ENCODE results near the gene TRIM42. TPM values are rescaled to one million over a fixed set of nuclear protein-coding genes. Genes with fewer than 3 reads are reported as not detected.

The TRIM42 gene
- total RNA-seq, 1 experiment from 2014 or later: not detected

GRCh38 chr3:140724856-140725812 lies 47.3 kb downstream of the TRIM42 start:
- Histone ChIP-seq H4K20me1 (ENCODE audit: insufficient read depth) (no peaks in the 10 kb centered on the region), H3K4me3 (replicated peaks in 1 of 2; ENCODE audit: low read depth in 1 of 2, low read length in 2 of 2) (no peak overlapping the region), H2AFZ (ENCODE audit: low read depth, low read length, poor library complexity, severe bottlenecking) (no peak overlapping the region), H3K79me2 (ENCODE audit: insufficient read depth, low read length) (no peaks in the 10 kb centered on the region), H3K27ac (ENCODE audit: low read depth, low read length) (no peak overlapping the region), H3K9me2 (ENCODE audit: insufficient read depth) (no peaks in the 10 kb centered on the region), H3K9me3 (ENCODE audit: control insufficient read depth in 1 of 2, insufficient read depth in 1 of 2, low read depth in 1 of 2, low read length in 2 of 2) (no peaks in the 10 kb centered on the region), H3K4me2 (ENCODE audit: low read length) (no peak overlapping the region), H3K27me3 (ENCODE audit: insufficient read depth, low read length) (peaks cover 28% of the 10 kb centered on the region; the same call in 1 of the 2 replicates), H3K9ac (ENCODE audit: low read length) (no peak overlapping the region), H3K36me3 (ENCODE audit: control insufficient read depth in 1 of 2, insufficient read depth in 2 of 2, low read length in 2 of 2) (no peaks in the 10 kb centered on the region), H3K4me1 (ENCODE audit: control insufficient read depth in 1 of 2, insufficient read depth in 2 of 2, low read length in 2 of 2) (no peaks in the 10 kb centered on the region)
- DNase-seq (ENCODE audit: low read depth, low spot score) (no peak), ATAC-seq (no peak)
- BruUV-seq (replicated peaks): no TSS peak
- CTCF ChIA-PET: no interaction called here
- POLR2A ChIA-PET: interaction anchor here (0.8 kb wide), 1 partner anchor 10 kb away, joined by 3 read pairs; no protein-coding TSS in a partner anchor
- TF ChIP-seq SP1 (IDR thresholded peaks at IDR 0.05; ENCODE audit: low read depth): no peak
- intact Hi-C loops (cut with micrococcal nuclease): no loop called here
- RAD21 ChIA-PET (ENCODE audit: low non-redundant PET in 1 of 2, low total read pairs in 2 of 2, uncharacterized antibody in 2 of 2, unreplicated experiment in 2 of 2): no interaction called here

- no TSS peak for BruUV-seq (replicated peaks)
- Histone ChIP-seq H3K9me3 (ENCODE audit: control insufficient read depth in 1 of 2, insufficient read depth in 1 of 2, low read depth in 1 of 2, low read length in 2 of 2) (no peaks in the 10 kb centered on the region), H3K27ac (ENCODE audit: low read depth, low read length) (no peak overlapping the region), H3K9me2 (ENCODE audit: insufficient read depth) (no peaks in the 10 kb centered on the region), H3K4me2 (ENCODE audit: low read length) (no peak overlapping the region), H3K9ac (ENCODE audit: low read length) (no peak overlapping the region), H2AFZ (ENCODE audit: low read depth, low read length, poor library complexity, severe bottlenecking) (no peak overlapping the region), H3K4me3 (replicated peaks in 1 of 2; ENCODE audit: low read depth in 1 of 2, low read length in 2 of 2) (no peak overlapping the region), H3K36me3 (ENCODE audit: control insufficient read depth in 1 of 2, insufficient read depth in 2 of 2, low read length in 2 of 2) (no peaks in the 10 kb centered on the region), H3K79me2 (ENCODE audit: insufficient read depth, low read length) (no peaks in the 10 kb centered on the region), H4K20me1 (ENCODE audit: insufficient read depth) (no peaks in the 10 kb centered on the region), H3K27me3 (ENCODE audit: insufficient read depth, low read length) (peaks cover 31% of the 10 kb centered on the region; the same call in 1 of the 2 replicates), H3K4me1 (ENCODE audit: control insufficient read depth in 1 of 2, insufficient read depth in 2 of 2, low read length in 2 of 2) (no peaks in the 10 kb centered on the region)
- CTCF ChIA-PET: no interaction called here
- DNase-seq (ENCODE audit: low read depth, low spot score) (no peak), ATAC-seq (no peak)
- intact Hi-C loops (cut with micrococcal nuclease): no loop called here
- RAD21 ChIA-PET (ENCODE audit: low non-redundant PET in 1 of 2, low total read pairs in 2 of 2, uncharacterized antibody in 2 of 2, unreplicated experiment in 2 of 2): no interaction called here
- POLR2A ChIA-PET: interaction anchor here (0.8 kb wide), 1 partner anchor 9 kb away, joined by 3 read pairs; no protein-coding TSS in a partner anchor
- no peak for TF ChIP-seq MAX (IDR thresholded peaks at IDR 0.05)
- no peak for TF ChIP-seq ZNF274 (IDR thresholded peaks at IDR 0.05; ENCODE audit: low read depth, low read length)
- TF ChIP-seq ELF1 (IDR thresholded peaks at IDR 0.05; ENCODE audit: borderline replicate concordance, low read depth): no peak
- no peak for TF ChIP-seq EZH2 (IDR thresholded peaks at IDR 0.05)
- no peak for TF ChIP-seq EZH2phosphoT487 (IDR thresholded peaks at IDR 0.05; ENCODE audit: borderline replicate concordance)
- TF ChIP-seq FOSL1 (IDR thresholded peaks at IDR 0.05; ENCODE audit: low read depth): no peak
- no peak for TF ChIP-seq RAD21 (IDR thresholded peaks at IDR 0.05; ENCODE audit: low read depth)
- TF ChIP-seq SP1 (IDR thresholded peaks at IDR 0.05; ENCODE audit: low read depth): no peak
- no peak for TF ChIP-seq ZFX (IDR thresholded peaks at IDR 0.05)
- no peak for TF ChIP-seq JUND (IDR thresholded peaks at IDR 0.05)
- TF ChIP-seq TCF7L2 (IDR thresholded peaks at IDR 0.05; ENCODE audit: borderline replicate concordance, extremely low read depth, insufficient read depth, insufficient read length): no peak
- no peak for TF ChIP-seq CBX3 (IDR thresholded peaks at IDR 0.05; ENCODE audit: low read depth)
- no peak for TF ChIP-seq CEBPB (IDR thresholded peaks at IDR 0.05; ENCODE audit: low read depth)
- no peak for TF ChIP-seq ZBTB33 (IDR thresholded peaks at IDR 0.05; ENCODE audit: extremely low read depth, insufficient replicate concordance, low read length)
- TF ChIP-seq POLR2A (IDR thresholded peaks at IDR 0.05; ENCODE audit: borderline replicate concordance, extremely low read depth, insufficient read depth, insufficient read length): no peak
- no peak for TF ChIP-seq YY1 (IDR thresholded peaks at IDR 0.05; ENCODE audit: extremely low read depth, insufficient replicate concordance, low read depth, low read length)
Measured at GRCh38 chr3:140726066-140726465, 48.2 kb downstream of the TRIM42 start.

Data from HCT116 (cell line).